HuH-7.5 (cell line): ENCODE measurements around the gene MACF1.

ENCODE experiments used
- DNase-seq: peaks from one replicate; pipeline ENCODE4 v3.0.0; 2011; ENCODE audit warnings: low spot score

MACF1 gene

GRCh38 chr1:39393645-39394044 lies 189.2 kb downstream of the MACF1 start:
- no peak for DNase-seq

DNA sequence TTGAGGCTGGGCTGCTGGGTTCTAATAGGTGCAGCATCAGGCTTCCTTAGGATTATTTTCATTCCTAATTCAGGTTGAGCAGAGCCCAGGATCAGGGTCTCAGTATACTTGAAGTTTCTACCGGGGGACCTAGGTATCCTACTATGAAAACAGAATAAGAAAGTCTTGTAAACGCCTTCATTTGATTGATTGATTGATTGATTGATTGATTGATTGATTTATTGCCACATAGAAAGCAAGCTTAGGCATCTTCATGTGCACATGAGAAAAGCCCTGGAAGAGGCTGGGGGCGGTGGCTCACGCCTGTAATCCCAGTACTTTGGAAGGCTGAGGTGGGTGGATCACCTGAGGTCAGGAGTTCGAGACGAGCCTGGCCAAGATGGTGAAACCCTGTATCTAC lies 189.6 kb downstream of the MACF1 start:
- DNase-seq: no peak

GRCh38 chr1:39394598-39394997 lies 190.1 kb downstream of the MACF1 start:
- DNase-seq: no peak

- no peak for DNase-seq
Measured at GRCh38 chr1:39395357-39395831, 190.9 kb downstream of the MACF1 start.

GRCh38 chr1:39396671-39397070 lies 192.2 kb downstream of the MACF1 start:
- no peak for DNase-seq

DNA sequence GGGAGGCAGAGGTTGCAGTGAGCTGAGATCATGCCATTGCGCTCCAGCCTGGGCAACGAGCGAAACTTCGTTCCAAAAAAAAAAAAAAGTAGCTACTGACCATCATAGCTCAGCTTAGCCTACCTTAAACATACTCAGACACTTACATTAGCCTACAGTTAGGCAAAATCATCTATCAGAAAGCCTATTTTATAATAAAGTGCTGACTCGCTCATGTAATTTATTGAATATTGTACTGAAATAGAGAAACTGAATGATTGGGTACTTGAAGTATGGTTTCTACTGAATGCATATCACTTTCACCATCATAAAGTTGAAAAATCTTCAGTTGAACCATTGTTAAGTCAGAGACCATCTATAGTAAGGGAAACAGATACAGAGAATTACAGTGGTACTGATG lies 193.0 kb downstream of the MACF1 start:
- DNase-seq: no peak

- no peak for DNase-seq
Measured at GRCh38 chr1:39398278-39399021, 194.0 kb downstream of the MACF1 start.

DNA sequence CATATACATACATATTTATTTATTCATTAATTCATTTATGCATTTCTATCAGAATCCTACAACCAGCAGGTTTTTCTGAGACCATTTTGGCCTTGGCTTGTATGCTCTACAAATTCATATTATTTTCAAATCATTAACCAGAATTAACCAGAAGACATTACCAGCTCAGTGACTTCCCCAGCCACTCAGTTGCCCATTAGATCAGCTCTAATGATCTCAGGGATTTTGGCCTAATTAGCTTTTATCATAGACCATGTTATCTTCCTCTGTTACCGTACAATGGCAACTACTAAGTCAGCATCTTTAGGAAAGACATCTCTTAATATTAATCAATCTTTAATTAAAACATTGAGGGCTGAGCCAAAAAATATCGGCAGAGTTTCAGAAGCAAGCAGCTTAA lies 196.6 kb downstream of the MACF1 start:
- DNase-seq: no peak

DNA sequence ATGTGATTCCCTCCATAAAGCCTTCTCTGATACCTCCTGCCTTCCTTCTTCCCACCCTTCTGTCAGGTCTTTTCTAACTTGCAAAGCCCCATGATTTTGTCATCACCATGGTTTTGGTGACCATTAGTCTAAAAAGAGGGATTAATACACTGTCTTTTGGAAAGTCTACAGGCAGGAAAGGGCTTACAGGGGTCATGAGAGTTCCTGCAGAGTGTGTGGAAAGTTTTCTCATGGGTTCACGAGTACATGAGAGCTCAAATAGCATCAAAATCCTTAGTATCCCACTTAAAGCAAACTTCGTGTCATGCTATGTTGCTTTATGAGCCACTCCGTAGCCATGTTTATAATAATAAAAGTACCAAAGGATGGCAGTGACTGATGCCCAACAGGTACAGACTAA lies 200.4 kb downstream of the MACF1 start:
- no peak for DNase-seq

DNA sequence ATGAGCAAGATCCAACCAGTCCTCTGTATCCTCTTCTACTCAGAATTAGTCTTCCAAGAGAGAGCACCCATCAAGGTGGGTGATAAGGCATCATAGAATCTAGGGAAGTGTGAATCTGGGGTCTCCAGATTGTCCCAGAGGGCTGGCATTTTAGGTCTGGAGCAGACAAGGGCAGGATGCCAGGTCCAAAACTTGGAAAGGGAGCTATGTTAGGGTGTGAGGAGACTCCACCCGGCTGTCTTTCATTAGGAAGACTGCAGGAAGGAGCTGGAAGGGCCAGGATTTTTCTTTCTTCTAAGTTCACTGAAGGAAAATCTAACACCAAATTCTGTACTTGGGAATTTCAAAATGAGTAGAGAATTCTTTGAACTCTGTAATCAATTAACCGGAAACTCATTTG lies 200.9 kb downstream of the MACF1 start:
- DNase-seq: no peak

DNA sequence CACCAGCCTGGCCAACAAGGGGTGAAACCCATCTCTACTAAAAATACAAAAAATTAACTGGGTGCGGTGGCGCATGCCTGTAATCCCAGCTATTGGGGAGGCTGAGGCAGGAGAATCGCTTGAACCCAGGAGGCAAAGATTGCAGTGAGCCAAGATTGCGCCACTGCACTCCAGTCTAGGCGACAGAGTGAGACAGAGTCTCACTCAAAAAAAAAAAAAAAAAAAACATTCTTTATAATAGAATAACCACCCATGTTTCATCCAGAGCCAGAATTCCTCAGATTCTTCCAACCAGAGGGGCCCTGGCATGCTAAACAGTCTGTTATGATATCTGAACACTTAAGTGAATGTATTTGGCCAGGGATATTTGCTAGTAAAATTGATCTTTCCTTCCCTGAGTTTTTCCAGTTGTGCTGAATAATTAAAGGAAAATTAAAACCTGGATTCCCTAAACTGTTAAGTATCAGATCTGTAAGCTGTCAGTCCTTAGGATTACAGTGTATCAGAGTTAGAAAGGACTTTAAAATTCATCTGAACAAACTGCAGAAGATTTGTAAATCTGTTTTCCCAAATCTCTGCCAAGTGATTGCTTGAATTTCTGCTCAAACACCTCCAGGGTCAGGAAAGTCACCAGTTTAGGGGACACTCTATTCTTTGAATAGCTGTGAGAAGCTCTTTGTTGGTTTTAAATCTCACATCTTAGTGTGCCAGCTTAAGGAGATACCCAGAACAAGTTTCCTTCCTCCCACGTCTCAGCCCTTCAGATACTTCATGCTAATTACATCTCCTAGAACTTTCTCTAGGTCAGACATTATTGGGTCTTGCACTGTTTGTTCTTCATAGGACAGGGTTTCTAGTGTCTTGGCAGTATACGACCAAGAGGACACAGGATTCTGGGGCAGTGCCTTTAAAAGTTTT lies 202.3 kb downstream of the MACF1 start:
- DNase-seq: no peak

GRCh38 chr1:39407510-39407895 lies 203.0 kb downstream of the MACF1 start:
- DNase-seq: no peak

- DNase-seq: peak; percentile 43
Measured at GRCh38 chr1:39407896-39408640, 203.6 kb downstream of the MACF1 start.

DNA sequence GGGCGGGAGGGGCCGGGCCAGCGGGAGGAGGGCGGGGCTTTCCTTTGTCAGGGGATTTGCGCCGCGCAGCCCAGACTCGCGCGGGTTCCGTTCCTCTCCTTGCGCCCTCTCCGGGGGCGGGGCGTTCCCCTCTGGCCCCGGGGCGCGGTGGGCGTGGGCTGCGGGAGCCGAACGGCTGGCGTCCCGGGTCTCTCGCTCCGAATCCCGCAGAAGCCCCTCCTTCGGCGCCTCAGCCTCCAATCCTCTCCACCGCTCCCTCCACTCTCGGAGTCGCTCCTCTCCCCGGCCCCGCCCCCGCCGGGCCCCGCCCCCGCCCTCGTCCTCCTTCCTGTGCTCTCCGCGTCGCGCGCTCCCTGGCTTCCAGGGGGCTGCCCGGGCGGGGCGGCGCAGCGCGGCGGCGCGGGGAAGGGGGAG lies 204.2 kb downstream of the MACF1 start:
- DNase-seq: peak; percentile 91

DNA sequence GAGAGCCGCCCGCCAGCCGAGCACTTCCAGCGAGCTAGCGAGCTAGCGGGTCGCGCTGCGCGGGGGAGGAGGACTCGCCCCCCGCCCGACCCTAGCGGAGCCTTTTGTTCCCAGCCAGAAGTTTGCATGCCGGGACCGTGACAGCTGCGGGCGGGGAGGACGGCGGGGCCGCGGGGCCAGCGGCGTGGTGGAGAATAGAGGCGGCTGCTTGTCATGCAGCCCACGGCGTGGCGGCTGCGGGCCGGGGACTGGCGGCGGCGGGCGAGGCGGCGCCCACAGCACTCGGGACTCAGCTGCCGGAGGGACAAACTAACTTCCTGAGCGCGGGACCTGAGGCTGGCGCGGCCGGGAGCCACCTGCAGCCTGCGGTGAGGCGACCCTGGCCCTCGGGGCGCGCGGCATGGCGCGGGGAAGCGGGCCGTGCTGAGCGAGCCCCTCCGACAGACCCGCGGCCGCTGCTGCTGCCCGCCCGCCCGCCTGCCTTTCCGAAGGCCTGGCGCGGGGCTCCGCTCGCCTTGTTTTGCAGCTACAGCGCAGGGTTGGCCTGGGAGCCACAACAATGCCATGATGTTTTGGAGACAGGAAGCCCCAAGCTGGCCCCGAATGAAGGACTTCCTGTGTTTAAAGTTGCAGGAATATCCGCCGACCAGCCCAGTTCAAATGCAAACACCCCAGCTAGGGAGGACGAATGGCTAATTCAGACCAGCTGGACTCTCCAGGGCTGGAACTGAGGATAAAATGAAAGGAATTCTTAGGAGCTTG lies 204.7 kb downstream of the MACF1 start:
- DNase-seq: peak; percentile 53

GRCh38 chr1:39410915-39411436 lies 206.5 kb downstream of the MACF1 start:
- DNase-seq: peak; percentile 78

GRCh38 chr1:39411526-39412478 lies 207.3 kb downstream of the MACF1 start:
- no peak for DNase-seq

DNA sequence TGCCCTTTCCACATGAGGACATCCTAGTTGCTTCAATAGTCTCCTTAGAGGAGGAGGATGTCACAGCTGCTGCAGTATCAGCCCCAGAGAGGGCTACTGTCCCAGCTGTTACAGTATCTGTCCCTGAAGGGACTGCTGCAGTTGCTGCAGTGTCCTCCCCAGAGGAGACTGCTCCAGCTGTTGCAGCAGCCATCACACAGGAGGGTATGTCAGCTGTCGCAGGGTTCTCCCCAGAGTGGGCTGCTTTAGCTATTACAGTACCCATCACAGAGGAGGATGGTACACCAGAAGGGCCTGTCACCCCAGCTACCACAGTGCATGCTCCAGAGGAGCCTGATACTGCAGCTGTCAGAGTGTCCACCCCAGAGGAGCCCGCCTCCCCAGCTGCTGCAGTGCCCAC lies 208.4 kb downstream of the MACF1 start:
- no peak for DNase-seq

DNA sequence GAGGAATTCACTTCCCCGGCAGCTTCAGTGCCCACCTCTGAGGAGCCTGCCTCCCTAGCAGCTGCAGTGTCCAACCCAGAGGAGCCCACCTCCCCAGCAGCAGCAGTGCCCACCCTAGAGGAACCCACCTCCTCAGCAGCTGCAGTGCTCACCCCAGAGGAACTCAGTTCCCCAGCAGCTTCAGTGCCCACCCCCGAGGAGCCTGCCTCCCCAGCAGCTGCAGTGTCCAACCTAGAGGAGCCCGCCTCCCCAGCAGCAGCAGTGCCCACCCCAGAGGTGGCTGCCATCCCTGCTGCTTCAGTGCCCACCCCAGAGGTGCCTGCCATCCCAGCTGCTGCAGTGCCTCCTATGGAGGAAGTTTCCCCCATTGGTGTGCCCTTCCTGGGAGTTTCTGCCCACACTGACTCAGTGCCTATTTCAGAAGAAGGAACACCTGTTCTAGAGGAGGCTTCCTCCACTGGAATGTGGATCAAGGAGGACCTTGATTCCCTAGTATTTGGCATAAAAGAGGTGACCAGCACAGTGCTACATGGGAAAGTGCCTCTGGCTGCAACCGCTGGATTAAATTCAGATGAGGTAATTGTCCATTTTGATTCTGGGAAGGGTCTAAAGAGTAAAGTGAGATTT lies 209.5 kb downstream of the MACF1 start:
- DNase-seq: peak; percentile 5

DNA sequence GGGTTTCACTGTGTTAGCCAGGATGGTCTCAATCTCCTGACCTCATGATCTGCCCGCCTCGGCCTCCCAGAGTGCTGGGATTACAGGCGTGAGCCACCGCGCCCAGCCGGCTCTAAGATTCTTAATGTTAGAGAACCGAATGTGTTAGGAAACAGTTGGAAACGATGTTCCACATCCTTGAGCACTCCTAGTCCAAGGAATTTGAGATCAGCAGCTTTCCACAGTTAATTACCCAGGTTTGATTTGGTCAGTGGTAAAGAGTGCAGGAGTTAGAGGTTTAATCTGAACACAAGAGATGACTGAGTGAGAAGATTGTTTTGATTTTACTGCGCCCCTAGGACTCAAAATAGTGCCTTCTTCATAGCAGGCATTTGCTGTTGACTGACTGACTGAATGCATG lies 211.1 kb downstream of the MACF1 start:
- DNase-seq: no peak
